ENCODE results near the gene RPL32. TPM values are rescaled to one million over a fixed set of nuclear protein-coding genes. Genes with fewer than 3 reads are reported as not detected.

RPL32 gene
- total RNA-seq, 1 experiment from 2014 or later, result 1,853 TPM

- Histone ChIP-seq H4K20me1 (ENCODE audit: insufficient read depth) (no peaks in the 10 kb centered on the region), H3K4me3 (replicated peaks in 1 of 2; ENCODE audit: low read depth in 1 of 2, low read length in 2 of 2) (no peak overlapping the region), H2AFZ (ENCODE audit: low read depth, low read length, poor library complexity, severe bottlenecking) (no peak overlapping the region), H3K27me3 (ENCODE audit: insufficient read depth, low read length) (no peaks in the 10 kb centered on the region), H3K79me2 (ENCODE audit: insufficient read depth, low read length) (no peaks in the 10 kb centered on the region), H3K9me2 (ENCODE audit: insufficient read depth) (no peaks in the 10 kb centered on the region), H3K36me3 (ENCODE audit: control insufficient read depth in 1 of 2, insufficient read depth in 2 of 2, low read length in 2 of 2) (no peaks in the 10 kb centered on the region), H3K27ac (ENCODE audit: low read depth, low read length) (no peak overlapping the region), H3K4me1 (ENCODE audit: control insufficient read depth in 1 of 2, insufficient read depth in 2 of 2, low read length in 2 of 2) (no peaks in the 10 kb centered on the region), H3K4me2 (ENCODE audit: low read length) (no peak overlapping the region), H3K9ac (ENCODE audit: low read length) (no peak overlapping the region), H3K9me3 (ENCODE audit: control insufficient read depth in 1 of 2, insufficient read depth in 1 of 2, low read depth in 1 of 2, low read length in 2 of 2) (no peaks in the 10 kb centered on the region)
- TF ChIP-seq SP1 (IDR thresholded peaks at IDR 0.05; ENCODE audit: low read depth) (no peak), ZFX (IDR thresholded peaks at IDR 0.05) (no peak), EGR1 (IDR thresholded peaks at IDR 0.05; ENCODE audit: low read depth) (no peak), JUND (IDR thresholded peaks at IDR 0.05) (no peak), CEBPB (IDR thresholded peaks at IDR 0.05; ENCODE audit: low read depth) (no peak), EZH2 (IDR thresholded peaks at IDR 0.05) (no peak), POLR2A (IDR thresholded peaks at IDR 0.05; ENCODE audit: borderline replicate concordance, extremely low read depth, insufficient read depth, insufficient read length) (no peak), RAD21 (IDR thresholded peaks at IDR 0.05; ENCODE audit: low read depth) (no peak)
- ChIA-PET CTCF (interaction anchor here (1.9 kb wide), 1 partner anchor 8 kb away, joined by 6 read pairs; no protein-coding TSS in a partner anchor), POLR2A (no interaction called here), RAD21 (ENCODE audit: low non-redundant PET in 1 of 2, low total read pairs in 2 of 2, uncharacterized antibody in 2 of 2, unreplicated experiment in 2 of 2) (no interaction called here)
- no TSS peak for BruUV-seq (replicated peaks)
- DNase-seq (ENCODE audit: low read depth, low spot score) (no peak), ATAC-seq (no peak)
- intact Hi-C loops (cut with micrococcal nuclease), result no loop called here
Measured at GRCh38 chr3:12818273-12818672, 23.1 kb downstream of the RPL32 start.

- no peaks in the 10 kb centered on the region for H3K9me2 ChIP-seq (ENCODE audit: insufficient read depth)
- H4K20me1 ChIP-seq (ENCODE audit: insufficient read depth), result no peaks in the 10 kb centered on the region
- ChIA-PET POLR2A (no interaction called here), CTCF (no interaction called here), RAD21 (ENCODE audit: low non-redundant PET in 1 of 2, low total read pairs in 2 of 2, uncharacterized antibody in 2 of 2, unreplicated experiment in 2 of 2) (no interaction called here)
- TF ChIP-seq SP1 (IDR thresholded peaks at IDR 0.05; ENCODE audit: low read depth) (no peak), EZH2phosphoT487 (IDR thresholded peaks at IDR 0.05; ENCODE audit: borderline replicate concordance) (no peak), TCF7L2 (IDR thresholded peaks at IDR 0.05; ENCODE audit: borderline replicate concordance, extremely low read depth, insufficient read depth, insufficient read length) (no peak), REST (IDR thresholded peaks at IDR 0.05; ENCODE audit: low read depth) (no peak), CEBPB (IDR thresholded peaks at IDR 0.05; ENCODE audit: low read depth) (no peak), CTCF (IDR thresholded peaks at IDR 0.05 in 2 of 3, conservative IDR thresholded peaks at IDR 0.05 in 1 of 3; ENCODE audit: borderline replicate concordance in 1 of 3, insufficient read depth in 1 of 3, low read depth in 2 of 3, low read length in 2 of 3) (no peak), ZNF274 (IDR thresholded peaks at IDR 0.05; ENCODE audit: low read depth, low read length) (no peak), EZH2 (IDR thresholded peaks at IDR 0.05) (no peak), FOSL1 (IDR thresholded peaks at IDR 0.05; ENCODE audit: low read depth) (no peak), EGR1 (IDR thresholded peaks at IDR 0.05; ENCODE audit: low read depth) (no peak), SIN3A (IDR thresholded peaks at IDR 0.05; ENCODE audit: low read depth) (no peak), CBX3 (IDR thresholded peaks at IDR 0.05; ENCODE audit: low read depth) (no peak)
- intact Hi-C loops (cut with micrococcal nuclease), result no loop called here
- no peak overlapping the region for H3K4me3 ChIP-seq (replicated peaks in 1 of 2; ENCODE audit: low read depth in 1 of 2, low read length in 2 of 2)
- DNase-seq (ENCODE audit: low read depth, low spot score), result no peak
- H3K79me2 ChIP-seq (ENCODE audit: insufficient read depth, low read length), result no peaks in the 10 kb centered on the region
- no peaks in the 10 kb centered on the region for H3K27me3 ChIP-seq (ENCODE audit: insufficient read depth, low read length)
- no peaks in the 10 kb centered on the region for H3K36me3 ChIP-seq (ENCODE audit: control insufficient read depth in 1 of 2, insufficient read depth in 2 of 2, low read length in 2 of 2)
- no TSS peak for BruUV-seq (replicated peaks)
- H2AFZ ChIP-seq (ENCODE audit: low read depth, low read length, poor library complexity, severe bottlenecking), result no peak overlapping the region
- ATAC-seq, result no peak
- H3K9me3 ChIP-seq (ENCODE audit: control insufficient read depth in 1 of 2, insufficient read depth in 1 of 2, low read depth in 1 of 2, low read length in 2 of 2), result no peaks in the 10 kb centered on the region
- no peak overlapping the region for H3K27ac ChIP-seq (ENCODE audit: low read depth, low read length)
- H3K4me2 ChIP-seq (ENCODE audit: low read length), result no peak overlapping the region
- H3K4me1 ChIP-seq (ENCODE audit: control insufficient read depth in 1 of 2, insufficient read depth in 2 of 2, low read length in 2 of 2), result no peaks in the 10 kb centered on the region
- no peak overlapping the region for H3K9ac ChIP-seq (ENCODE audit: low read length)
Measured at GRCh38 chr3:12817343-12817710, 24.0 kb downstream of the RPL32 start.
